Colonic mucosa (tissue), 4 donors: ENCODE data around the gene WBP2. TPM values are rescaled to one million over a fixed set of nuclear protein-coding genes. Genes with fewer than 3 reads are reported as not detected.

Experiments
- DNase-seq: peaks from one replicate; pipeline ENCODE4 v3.0.0-alpha.2; 2020
- H3K27ac ChIP-seq: fragments of 200-600 bp; one replicate; pipeline ENCODE4 v1.8.0; 2021
- H3K27me3 ChIP-seq: fragments of 200-600 bp; one replicate; pipeline ENCODE4 v1.8.0; 2021
- H3K36me3 ChIP-seq: fragments of 200-600 bp; one replicate; pipeline ENCODE4 v1.8.0; 2021
- H3K4me1 ChIP-seq: fragments of 200-600 bp; one replicate; pipeline ENCODE4 v1.8.0; 2021; ENCODE audit warnings: mild to moderate bottlenecking
- H3K4me3 ChIP-seq: fragments of 200-600 bp; one replicate; pipeline ENCODE4 v1.8.0; 2021
- H3K9ac ChIP-seq, 2 donors: one replicate each; pipeline ENCODE4 v1.7.0; 2013; ENCODE audit warnings: control low read depth in 2 of 2, low read depth in 2 of 2, low read length in 2 of 2
- H3K9me3 ChIP-seq: fragments of 200-600 bp; one replicate; pipeline ENCODE4 v1.8.0; 2021
- CTCF ChIP-seq: fragments of 200-600 bp; IDR thresholded peaks from one replicate; pipeline ENCODE4 v1.8.0; 2022; ENCODE audit warnings: antibody characterized with exemption, mild to moderate bottlenecking
- intact Hi-C: fragments of 100-400 bp; cut with DNase I; formaldehyde crosslinking; loops from one replicate; pipeline ENCODE4 v1.14.1; 2022
- total RNA-seq, 2 donors: library from RNA; stranded (reverse); fragmentation: NEBNext Ultra II Directional in 1 of 2; extraction: Animal tissue kit (Norgen Biotek cat#: 25700) in 1 of 2; gene quantifications; one replicate each; pipeline ENCODE4 v1.2.1, GENCODE V29; 2021
- donor health status: healthy.
- donor health status: DM: no; HTN: no; CAD: no.
- donor health status: DM: no; HTN: no; CAD: no.

WBP2 gene
- total RNA-seq, 2 donors from 2014 or later, result 69.8 to 102 TPM

- Histone ChIP-seq H3K9ac (peak overlapping the region; percentile 76 to 82), H3K27me3 (no peaks in the 10 kb centered on the region), H3K36me3 (peaks cover 17% of the 10 kb centered on the region), H3K4me3 (peak overlapping the region; percentile 26), H3K4me1 (peaks cover 23% of the 10 kb centered on the region), H3K27ac (peak overlapping the region; percentile 72), H3K9me3 (no peaks in the 10 kb centered on the region)
- intact Hi-C loops, result no loop called here
- DNase-seq, result peak; percentile 85
- no peak for TF ChIP-seq CTCF
Measured at GRCh38 chr17:75844530-75845057, 10.5 kb downstream of the WBP2 start.

- no peak for TF ChIP-seq CTCF
- H3K36me3 ChIP-seq, result peaks cover 10% of the 10 kb centered on the region
- no peaks in the 10 kb centered on the region for H3K9me3 ChIP-seq
- H3K4me3 ChIP-seq, result peak within 1 kb of the TSS; percentile 26
- H3K27ac ChIP-seq, result peak within 1 kb of the TSS; percentile 72
- DNase-seq, result peak; percentile 60
- intact Hi-C loops, result no loop called here
- H3K4me1 ChIP-seq, result peaks cover 23% of the 10 kb centered on the region
- no peaks in the 10 kb centered on the region for H3K27me3 ChIP-seq
- H3K9ac ChIP-seq, result peak within 1 kb of the TSS; percentile 76 to 82
Measured at GRCh38 chr17:75843577-75844529, 11.3 kb downstream of the WBP2 start, which contains the start of gene UNC13D. UNC13D (minus strand) TSS chr17:75844404; CDS start chr17:75844337, 67 bp downstream.

GRCh38 chr17:75842963-75843576 is 12.1 kb downstream of the WBP2 start:
- no peaks in the 10 kb centered on the region for H3K9me3 ChIP-seq
- H3K4me3 ChIP-seq, result peak overlapping the region; percentile 26
- H3K4me1 ChIP-seq, result peaks cover 23% of the 10 kb centered on the region
- no peaks in the 10 kb centered on the region for H3K27me3 ChIP-seq
- no peak for DNase-seq
- peak overlapping the region; percentile 76 to 82 for H3K9ac ChIP-seq
- intact Hi-C loops, result no loop called here
- peaks cover 9% of the 10 kb centered on the region for H3K36me3 ChIP-seq
- TF ChIP-seq CTCF, result no peak
- H3K27ac ChIP-seq, result no peak overlapping the region

GRCh38 chr17:75842411-75842810 is 12.7 kb downstream of the WBP2 start:
- H3K27me3 ChIP-seq, result no peaks in the 10 kb centered on the region
- H3K36me3 ChIP-seq, result peaks cover 8% of the 10 kb centered on the region
- H3K27ac ChIP-seq, result no peak overlapping the region
- no peak overlapping the region for H3K4me3 ChIP-seq
- TF ChIP-seq CTCF, result no peak
- DNase-seq, result no peak
- intact Hi-C loops, result no loop called here
- H3K9me3 ChIP-seq, result no peaks in the 10 kb centered on the region
- peaks cover 23% of the 10 kb centered on the region for H3K4me1 ChIP-seq
- H3K9ac ChIP-seq, result no peak overlapping the region

GRCh38 chr17:75840799-75841164 is 14.4 kb downstream of the WBP2 start:
- no peak for TF ChIP-seq CTCF
- Histone ChIP-seq H3K9ac (no peak overlapping the region), H3K9me3 (no peaks in the 10 kb centered on the region), H3K27ac (no peak overlapping the region), H3K36me3 (no peaks in the 10 kb centered on the region), H3K4me1 (peaks cover 9% of the 10 kb centered on the region), H3K4me3 (no peak overlapping the region), H3K27me3 (no peaks in the 10 kb centered on the region)
- intact Hi-C loops, result no loop called here
- no peak for DNase-seq
